HG03558 (cell line): Measurements from ENCODE around the gene GSG1L.

Experiments
- ATAC-seq: cut with Tn5 transposase; IDR thresholded peaks from one replicate; pipeline ENCODE4 v1.9.1; 2021; ENCODE audit warnings: moderate number of reproducible peaks; ENCODE audit not compliant: unreplicated experiment; ENCODE audit errors: extremely low read depth

The GSG1L gene

DNA sequence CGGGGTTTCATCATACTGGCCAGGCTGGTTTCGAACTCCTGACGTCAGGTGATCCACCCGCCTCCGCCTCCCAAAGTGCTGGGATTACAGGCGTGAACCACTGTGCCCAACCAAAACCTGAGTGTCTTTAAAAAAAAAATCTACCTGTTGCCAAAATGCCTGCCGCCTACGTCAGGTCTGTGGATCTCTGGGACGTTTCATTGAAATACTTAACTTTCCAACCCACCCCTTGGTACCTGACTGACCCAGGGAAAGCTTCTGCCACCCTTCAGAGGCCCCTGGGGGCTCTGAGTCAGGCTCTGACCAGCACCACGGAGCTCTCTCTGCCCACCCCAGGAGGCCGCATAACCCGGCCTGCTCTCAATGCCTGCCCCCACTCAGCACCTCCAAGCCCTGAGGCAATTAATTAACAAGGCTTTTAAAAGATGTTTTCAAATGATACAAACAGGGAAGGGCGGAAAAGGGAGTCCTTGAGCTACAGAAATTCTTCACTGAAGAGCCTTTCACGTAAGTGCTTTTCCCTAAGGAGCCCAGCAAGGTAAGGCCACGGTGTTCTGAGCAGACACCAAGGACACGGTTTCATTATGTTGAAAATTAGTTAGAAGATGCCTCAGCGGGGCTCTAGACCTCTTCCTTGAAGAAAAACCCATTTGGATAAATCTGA is 29.3 kb upstream of the GSG1L start:
- ATAC-seq = no peak

DNA sequence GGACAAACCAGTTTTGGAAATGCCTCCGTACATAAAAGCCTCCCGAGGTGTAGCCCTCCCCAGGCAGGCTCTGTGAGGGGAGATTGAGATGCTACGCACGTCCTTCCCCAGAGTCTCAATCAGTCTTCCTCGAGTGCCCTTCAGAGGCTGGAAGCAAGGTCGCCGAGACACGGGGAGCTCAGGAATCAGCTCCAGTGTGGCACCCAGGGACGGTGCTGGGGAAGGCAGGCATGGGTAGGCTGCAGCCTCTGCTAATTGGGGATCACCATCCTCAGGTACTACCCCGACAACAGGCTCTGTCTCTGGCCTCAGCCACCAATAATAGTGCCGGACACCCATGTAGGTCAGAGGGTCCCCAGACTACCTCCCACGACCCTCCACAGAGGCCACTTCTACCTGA is 28.1 kb upstream of the GSG1L start:
- ATAC-seq = no peak

DNA sequence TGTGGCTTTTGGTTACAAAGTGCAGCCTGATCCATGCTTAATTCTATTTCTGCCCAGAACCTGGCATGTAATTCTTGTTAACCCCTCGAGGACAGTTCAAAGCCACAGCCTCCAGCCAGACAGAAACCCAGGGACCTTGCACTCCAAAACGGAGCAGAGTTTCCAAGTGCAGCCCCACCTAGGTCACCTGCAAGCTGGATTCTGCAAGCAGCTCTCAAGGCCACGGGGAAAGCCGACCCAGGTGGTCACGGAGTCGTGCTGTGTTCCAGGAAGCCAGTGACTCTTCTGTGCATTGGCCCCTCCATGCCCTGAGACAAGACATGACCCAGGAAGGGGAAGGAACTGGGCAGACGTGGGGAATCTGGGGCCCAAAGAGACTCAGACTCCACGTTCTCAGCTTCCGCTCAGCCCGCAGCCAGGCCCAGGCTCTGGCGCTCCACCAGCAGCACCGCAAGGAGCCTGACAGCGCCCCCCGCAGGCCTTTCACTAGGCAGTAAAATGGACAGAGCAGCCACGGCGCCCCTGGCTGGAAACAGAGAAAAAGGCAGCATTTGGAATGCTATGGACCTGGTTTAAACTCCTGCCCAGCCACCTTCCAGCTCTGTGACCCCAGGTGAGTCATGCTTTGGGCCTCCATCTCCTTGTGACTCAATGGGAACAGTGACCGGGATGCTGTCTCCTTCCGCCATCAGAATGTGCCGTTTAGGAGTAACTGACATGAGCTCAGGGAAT is 27.3 kb upstream of the GSG1L start:
- no peak for ATAC-seq

DNA sequence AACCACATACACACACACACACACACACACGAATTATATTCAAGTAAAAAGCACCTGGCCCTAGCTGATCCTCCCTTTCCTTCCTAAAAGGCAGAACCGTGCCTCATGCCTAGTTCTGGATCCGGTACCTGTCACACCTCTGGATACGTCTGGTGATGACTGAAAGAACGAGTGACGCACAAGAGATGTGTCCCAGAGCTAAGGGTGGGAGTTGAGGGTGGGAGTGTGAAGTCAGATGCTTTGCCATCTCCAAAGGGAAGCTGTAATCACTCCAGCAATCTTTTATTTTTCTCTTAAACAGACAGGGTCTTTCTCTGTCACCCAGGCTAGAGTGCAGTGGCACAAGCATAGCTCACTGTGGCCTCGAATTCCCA is 26.5 kb upstream of the GSG1L start:
- ATAC-seq = no peak

DNA sequence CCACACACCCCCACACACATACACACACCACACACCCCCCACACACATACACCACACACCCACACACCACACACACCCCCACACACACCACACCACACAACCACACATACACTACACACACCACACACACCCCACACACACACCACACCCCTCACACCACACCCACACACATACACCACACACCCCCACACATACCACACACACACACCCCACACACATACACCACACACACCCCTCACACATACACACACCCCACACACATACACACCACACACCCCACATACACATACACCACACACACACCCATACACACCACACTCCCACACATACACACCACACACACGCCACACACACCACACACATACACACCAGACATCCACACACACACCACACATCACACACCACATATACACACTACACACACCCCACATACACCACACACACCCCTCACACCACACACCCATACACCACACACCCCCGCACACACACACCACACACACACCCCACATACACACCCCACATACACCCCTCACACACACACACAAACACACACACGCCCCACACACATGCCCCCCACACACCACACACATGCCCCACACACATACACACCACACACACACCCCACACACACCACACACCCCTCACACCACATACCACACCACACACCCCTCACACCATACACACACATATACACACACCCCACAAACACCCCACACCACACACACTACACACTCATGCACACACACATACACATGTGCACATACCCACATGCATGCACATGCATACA is 25.9 kb upstream of the GSG1L start:
- ATAC-seq = no peak

DNA sequence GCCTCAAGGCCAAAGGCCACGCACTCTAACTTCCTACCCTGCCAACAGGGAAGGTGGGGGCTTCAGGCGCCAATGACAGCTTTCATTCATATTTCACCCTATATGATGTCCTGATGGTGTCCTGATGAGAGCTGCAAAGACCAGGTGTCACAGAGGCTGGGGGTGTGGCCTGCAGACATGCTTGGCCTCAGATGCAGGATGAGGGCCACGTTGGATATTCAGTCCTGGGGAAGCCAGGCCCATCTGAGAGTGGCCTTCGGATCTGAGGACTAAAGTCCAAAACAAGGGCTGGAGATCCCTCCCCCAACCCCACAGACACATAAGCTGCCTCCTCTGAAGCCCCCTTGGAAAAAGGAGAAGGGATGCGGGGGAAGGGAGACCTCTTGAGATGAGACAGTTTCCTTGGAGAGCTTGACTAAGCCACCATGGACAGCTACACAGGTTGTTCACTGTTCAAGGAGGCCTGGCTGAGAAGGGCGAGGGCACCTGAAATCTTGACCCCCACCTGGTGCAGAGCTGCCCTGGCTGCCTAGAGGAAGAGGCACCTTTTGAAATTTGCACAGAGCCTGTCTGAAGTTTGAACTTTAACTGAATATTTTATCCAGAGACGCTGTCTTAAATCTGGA is 24.3 kb upstream of the GSG1L start:
- ATAC-seq = no peak

DNA sequence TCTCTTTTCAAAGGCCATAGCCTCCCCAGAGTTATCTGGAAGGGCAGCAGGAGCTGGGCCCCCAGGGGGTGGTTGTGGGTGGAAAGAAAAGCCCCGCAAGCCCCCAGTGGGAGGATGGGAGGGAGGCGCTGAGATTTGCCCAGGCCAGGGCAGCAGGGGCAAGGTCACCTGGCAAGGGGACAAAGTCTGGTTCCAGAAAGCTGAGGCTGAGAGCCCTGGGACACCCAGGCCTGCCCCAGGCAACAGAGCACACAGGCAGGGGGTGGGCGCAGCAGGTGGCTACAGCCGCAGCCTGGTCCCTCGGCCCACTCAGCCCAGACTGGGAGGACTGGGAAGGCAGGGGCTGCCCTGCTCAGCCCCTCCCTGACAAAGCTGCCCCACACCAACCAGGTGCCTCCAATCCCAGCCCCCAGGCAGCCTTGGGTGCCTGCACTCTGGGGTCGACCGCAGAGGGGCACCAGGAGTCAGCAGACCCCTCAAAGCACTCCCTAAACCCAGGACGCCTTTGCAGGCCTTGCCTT is 23.7 kb upstream of the GSG1L start:
- ATAC-seq = no peak

DNA sequence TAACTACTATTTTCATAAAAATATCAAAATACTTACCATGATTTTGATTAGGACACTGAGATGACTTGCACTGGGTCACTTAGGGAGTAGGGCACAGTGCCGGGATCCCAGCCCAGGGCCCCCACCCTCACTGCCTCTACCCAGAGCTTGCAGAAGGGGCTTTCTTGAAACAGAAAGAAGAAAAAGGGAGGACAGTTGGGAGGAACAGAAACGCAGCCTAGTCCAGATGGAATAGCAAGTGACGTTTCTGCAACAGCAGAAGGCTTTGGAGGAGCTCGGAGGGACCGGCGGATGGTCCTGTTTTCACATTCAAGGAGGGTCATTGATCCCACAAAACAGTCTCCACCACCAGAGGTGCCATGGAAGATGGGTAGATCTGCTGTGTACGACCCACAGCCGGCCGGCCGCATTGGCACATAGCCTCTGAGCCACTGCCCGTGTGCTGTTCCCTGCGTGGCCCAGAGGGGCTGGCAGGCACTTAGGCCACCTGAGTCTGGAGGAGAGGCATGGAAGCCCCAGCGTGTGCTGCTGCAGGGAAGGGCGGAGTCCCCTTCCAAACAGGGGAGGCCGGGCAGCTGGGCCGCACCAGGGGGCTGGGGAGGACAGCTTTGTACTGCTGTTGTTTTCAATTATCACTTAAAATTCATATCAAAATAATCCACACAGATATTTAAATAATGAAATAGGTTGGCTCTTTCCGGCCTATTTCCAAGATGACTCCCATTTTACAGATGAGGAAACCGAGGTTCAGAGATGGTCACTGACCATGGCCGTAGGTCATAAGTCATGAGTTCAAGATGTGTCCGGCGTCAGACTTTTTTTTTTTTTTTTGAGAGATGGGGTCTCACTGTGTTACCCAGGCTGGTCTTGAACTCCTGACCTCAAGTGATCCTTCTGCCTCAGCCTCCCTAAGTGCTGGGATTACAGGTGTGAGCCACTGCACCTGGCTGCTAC is 22.9 kb upstream of the GSG1L start:
- ATAC-seq = no peak

DNA sequence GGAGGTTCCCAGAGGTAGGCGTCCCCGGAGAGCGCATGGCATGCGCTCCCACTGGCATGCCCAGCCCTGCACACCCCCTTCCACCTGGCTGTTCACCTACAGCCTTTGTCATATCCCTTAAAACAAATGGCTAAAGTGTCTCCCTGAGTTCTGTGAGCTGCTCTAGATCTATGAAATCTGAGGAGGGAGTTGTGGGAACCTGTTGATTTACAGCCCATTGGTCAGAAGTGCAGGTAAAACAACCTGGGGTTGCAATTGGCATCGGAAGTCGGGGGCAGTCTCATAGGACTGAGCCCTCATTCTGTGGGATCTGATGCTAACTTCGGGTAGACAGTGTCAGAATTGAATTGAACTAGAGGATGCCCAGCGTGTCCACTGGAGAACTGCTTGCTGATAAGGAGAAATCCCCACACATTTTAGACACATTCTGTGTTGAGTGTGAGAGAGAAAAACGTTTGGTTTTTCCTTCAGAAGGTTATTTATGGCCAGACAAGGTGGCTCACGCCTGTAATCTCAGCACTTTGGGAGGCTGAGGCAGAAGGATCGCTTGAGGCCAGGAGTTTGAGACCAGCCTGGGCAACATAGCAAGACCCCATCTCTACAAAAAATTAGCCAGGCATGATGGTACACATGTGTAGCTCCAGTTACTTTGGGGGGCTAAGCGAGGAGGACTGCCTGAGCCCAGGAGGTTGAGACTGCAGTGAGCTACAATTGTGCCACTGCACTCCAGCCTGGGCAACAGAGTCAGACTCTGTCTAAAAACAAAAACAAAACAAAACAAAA is 22.1 kb upstream of the GSG1L start:
- no peak for ATAC-seq

DNA sequence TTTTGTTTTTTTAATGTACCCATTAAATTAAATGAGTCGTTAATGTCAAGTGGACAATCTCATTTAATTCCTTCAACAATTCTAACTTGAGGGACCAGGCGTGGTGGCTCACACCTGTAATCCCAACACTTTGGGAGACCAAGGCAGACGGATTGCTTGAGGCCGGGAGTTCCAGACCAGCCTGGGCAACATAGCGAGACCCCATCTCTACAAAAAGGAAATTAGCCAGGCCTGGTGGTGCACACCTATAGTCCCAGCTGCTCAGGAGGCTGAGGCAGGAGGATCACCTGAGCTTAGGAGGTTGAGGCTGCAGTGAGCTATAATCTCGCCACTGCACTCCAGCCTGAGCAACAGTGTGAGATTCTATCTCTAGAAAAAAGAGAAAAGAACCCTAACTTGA is 20.7 kb upstream of the GSG1L start:
- ATAC-seq = no peak

DNA sequence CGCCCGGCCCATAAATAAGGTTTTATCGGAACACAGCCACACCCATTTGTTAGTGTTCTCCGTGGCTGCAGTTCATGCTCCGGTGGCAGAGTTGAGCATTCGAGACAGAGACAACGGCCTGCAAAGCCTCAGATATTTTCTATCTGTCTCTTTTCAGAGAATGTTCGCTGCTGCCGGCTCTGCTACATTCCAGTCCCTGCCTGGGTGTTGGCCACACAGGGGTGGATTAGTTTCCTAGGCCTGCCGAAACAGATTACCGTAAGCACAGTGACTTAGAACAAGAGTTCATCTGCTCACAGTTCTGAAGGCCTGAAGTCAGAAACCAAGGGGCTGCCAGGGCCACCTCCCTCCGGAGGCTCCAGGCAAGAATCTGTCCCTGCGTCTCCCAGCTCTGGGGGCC is 19.1 kb upstream of the GSG1L start:
- no peak for ATAC-seq

DNA sequence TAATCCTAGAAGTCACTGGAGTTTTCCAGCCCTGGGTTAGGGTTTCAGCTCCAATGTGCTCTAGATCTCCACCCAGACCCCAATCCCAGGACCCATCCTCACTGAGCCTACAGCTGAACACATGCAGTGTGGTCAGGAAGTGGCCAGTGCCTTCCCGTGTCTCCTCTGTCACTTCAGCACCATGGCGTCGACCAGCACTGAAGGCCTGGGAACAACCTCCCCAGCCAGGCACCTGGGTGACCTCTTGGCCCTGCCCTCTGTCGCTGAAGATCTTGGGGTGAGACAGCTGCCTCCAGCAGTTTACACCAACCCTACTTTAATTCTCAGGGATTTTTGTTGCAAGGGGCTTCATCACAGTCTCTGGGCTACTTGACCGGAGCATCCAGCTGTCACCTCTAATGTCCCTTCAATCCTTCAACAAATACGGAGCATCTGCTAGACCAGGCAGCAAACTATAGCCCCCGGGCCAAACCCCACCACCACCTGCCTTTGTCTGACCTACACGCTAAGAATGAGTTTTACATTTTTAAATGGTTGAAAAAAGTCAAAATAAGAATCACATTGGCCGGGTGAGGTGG is 18.0 kb upstream of the GSG1L start:
- no peak for ATAC-seq

DNA sequence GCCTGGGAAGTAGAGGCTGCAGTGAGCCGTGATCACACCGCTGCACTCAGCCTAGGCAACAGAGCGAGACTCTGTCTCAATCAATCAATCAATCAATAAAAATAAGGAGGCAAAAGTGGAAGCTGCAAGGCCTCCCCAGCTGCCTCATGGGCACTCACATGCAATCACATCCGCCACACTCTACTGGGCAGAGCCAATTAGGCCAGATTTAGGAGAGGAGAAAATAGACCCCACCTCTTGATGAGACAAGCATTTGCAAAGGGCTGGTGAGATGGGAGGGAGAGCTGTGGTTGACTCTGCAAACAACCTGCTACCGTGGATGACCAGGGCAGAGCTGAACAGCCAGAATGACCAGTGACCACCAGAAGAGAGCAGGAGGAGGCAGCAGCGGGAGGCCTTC is 14.7 kb upstream of the GSG1L start:
- ATAC-seq = no peak

DNA sequence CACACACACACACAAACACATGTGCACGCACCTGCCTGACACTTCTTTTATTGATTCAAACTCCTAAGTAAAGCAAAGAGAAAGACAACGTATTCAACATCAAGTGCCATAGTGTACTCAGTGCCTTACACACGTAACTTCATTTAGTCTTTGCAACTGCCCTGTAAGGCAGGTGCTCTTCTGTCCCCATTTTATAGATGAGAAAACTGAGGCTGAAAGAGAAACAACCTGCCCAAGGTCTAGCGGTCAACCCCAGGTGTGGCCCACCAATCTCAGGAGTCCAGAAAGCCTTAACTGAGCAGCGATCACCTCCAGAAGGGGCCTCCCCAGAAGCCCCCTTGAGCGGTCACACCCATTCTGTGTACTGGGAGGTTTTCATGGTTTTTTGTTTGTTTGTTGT is 10.3 kb upstream of the GSG1L start:
- ATAC-seq = no peak

DNA sequence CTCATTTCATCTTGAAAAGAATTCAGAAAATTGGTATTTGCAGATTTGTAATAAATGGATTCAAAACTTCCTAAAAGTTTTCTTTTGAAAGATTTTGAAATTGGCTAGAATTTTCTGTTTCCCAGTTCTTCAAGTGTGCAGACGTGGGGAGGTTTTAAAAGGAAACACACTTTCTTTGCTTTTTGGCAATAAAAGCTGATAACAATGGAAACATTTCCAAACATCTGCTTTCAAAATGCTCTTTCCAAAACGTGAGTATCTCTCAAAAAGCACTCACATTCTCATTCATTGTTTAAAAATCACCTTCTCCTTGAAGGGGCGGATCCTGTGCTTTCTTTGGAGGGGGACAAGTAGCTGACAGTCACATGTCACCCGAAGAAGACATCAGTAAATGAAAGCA is 8.6 kb upstream of the GSG1L start:
- ATAC-seq = no peak

DNA sequence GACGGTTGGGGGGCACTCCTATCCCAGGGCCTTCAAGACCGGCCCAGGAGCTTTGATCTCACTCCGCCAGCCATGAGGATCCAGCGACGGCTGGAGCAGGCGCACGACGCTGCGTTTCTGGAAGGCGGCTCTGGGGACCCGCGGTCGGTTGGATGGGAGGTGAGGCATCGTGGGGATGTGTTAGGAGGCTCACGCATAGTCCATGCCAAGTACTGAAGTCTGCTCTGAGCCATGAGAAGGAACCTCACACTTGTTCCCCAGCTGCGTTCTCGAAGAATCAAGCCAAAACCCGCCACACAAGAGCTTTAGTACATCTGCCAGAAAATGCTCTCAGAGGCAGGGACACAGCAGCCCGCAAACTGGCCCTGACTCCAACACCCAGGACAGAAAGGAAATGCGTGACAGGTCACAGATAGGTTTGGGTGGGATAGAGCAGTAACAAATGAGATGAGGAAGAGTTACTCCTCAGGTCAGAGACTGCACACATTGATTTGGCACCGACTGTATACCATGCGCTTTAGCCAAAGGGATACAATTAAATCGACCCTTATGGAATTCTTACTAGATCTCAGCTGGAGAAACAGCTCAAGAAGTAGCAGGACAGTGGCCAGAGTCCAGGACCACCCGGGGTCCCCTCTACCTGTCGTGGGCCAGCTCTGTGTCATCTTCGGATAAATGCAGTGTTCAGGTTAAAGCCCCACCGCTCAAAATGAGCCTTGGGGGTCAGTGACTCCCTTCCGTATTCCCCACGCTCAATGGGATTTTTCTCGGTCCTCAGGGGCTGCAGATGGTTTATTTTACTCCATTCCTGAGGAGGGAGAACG is 6.7 kb upstream of the GSG1L start:
- ATAC-seq = no peak

DNA sequence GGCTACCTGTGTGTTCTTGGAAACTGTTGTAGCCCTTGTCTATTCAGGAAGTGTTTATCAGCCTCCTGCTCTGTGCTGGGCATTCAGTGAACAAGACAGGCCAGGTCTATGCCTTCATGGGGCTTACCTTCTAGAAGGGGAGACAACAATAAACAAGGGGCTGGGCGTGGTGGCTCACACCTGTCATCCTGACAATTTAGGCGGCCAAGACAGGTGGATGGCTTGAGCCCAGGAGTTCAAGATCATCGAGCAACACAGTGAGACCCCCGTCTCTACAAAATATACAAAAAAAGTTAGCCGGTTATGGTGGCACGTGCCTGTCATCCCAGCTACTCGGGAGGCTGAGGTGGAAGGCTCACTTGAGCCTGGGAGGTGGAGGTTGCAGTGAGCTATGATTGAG is 5.5 kb upstream of the GSG1L start:
- ATAC-seq = no peak
